Neuron (in vitro differentiated cells): ENCODE data around the gene EIF1AD.
"Not testable (repeated sequence)": the region's sequence is repeated elsewhere in the genome, so short reads cannot be mapped to it uniquely, and the experiment has no call there.

Experiments used
- H2AFZ ChIP-seq: one replicate; pipeline ENCODE4 v1.6.1; 2013; ENCODE audit warnings: low read depth, mild to moderate bottlenecking, inconsistent platforms, low read length, moderate library complexity
- H3K27me3 ChIP-seq: one replicate; pipeline ENCODE4 v1.6.1; 2013; ENCODE audit warnings: low read length; ENCODE audit not compliant: insufficient read depth
- H3K36me3 ChIP-seq: one replicate; pipeline ENCODE4 v1.6.1; 2013; ENCODE audit warnings: low read length; ENCODE audit not compliant: insufficient read depth
- H3K4me1 ChIP-seq: one replicate; pipeline ENCODE4 v1.6.1; 2013; ENCODE audit warnings: low read length; ENCODE audit not compliant: insufficient read depth
- H3K4me3 ChIP-seq: 2 replicates; pipeline ENCODE4 v1.5.1; 2013; ENCODE audit warnings: mild to moderate bottlenecking, low read length, moderate library complexity
- H3K9me3 ChIP-seq: one replicate; pipeline ENCODE4 v1.6.1; 2013; ENCODE audit warnings: low read length

EIF1AD gene

DNA sequence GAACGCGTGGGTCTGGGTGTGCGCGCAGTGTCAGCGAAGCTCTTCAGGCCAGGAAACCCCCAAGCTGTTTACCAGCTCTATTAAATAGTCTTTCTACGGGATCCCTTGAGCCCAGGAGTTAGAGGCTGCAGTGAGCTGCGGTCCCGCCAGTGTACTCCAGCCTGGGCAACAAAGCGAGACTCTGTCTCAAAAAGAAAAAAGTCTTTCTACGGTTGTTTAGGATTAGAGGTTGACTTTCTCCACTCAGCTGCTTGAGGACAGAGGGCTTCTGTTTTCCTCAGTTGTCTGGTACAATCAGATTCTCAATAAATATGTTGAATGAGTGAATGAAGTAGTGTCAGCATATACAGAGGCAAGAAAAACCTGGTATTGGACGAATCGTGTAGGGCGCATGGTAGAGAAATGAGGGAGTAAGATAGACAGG, 39.8 kb downstream of the EIF1AD start:
- Histone ChIP-seq H3K4me3 (peak overlapping the region; percentile 62), H3K36me3 (peaks cover 36% of the 10 kb centered on the region), H2AFZ (no peak overlapping the region), H3K9me3 (no peaks in the 10 kb centered on the region), H3K27me3 (no peaks in the 10 kb centered on the region), H3K4me1 (peaks cover 13% of the 10 kb centered on the region)

DNA sequence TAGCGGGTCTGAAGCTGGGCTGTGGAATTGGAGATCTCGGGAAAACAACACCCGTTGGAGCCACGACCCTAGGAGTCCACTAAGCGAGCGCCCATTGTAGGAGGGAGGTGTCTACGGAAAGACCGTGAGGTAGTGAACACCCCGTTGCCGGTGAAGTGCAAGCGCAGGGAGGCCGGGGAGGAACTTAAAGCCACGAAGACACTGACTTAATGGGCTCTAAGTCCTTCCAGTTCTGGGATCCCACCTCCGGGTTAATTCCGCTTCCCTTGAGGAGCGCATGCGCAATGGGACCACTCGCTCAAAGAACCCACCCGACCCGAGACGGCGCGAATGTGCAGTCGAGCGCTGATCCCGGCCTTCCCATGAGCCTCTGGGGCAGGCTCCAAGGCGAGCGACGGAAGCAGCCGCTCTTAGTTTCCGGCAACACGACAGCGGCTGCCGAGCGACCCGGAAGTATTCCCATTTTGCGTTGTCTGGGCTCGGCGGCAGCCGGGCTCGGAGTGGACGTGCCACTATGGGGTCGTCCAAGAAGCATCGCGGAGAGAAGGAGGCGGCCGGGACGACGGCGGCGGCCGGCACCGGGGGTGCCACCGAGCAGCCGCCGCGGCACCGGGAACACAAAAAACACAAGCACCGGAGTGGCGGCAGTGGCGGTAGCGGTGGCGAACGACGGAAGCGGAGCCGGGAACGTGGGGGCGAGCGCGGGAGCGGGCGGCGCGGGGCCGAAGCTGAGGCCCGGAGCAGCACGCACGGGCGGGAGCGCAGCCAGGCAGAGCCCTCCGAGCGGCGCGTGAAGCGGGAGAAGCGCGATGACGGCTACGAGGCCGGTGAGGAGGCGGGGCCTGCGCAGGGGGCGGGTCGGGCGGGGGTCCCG, 40.5 kb downstream of the EIF1AD start, which contains the start of gene SART1:
Gene SART1, plus strand, starts transcription at position 468 of the 874 bp plus-strand sequence. Its CDS starts 47 bp downstream, at position 515.
- Histone ChIP-seq H3K4me1 (peaks cover 13% of the 10 kb centered on the region), H3K9me3 (no peaks in the 10 kb centered on the region), H3K27me3 (no peaks in the 10 kb centered on the region), H3K36me3 (peaks cover 29% of the 10 kb centered on the region), H2AFZ (peak within 1 kb of the TSS; percentile 6), H3K4me3 (peak within 1 kb of the TSS; percentile 62)

DNA sequence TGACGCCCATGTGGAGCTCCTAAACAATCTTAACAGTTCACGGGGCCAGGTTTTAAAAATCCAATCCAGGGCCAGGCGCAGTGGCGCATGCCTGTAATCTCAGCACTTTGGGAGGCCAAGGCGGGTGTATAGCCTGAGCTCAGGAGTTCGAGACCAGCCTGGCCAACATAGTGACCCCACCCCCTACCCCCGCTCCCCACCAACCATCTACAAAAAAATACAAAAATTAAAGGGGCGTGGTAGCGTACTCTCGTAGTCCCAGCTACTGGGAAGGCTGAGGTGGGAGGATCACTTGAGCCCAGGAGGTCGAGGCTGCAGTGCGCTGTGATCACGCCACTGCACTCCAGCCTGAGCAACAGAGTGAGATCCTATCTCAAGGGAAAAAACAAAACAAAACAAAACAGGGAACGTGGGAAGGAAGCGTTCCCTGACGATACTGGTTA, 41.1 kb downstream of the EIF1AD start:
- peak overlapping the region; percentile 6 for H2AFZ ChIP-seq
- H3K4me1 ChIP-seq: peaks cover 13% of the 10 kb centered on the region
- H3K27me3 ChIP-seq: no peaks in the 10 kb centered on the region
- H3K4me3 ChIP-seq: peak overlapping the region; percentile 62
- no peaks in the 10 kb centered on the region for H3K9me3 ChIP-seq
- H3K36me3 ChIP-seq: peaks cover 23% of the 10 kb centered on the region

DNA sequence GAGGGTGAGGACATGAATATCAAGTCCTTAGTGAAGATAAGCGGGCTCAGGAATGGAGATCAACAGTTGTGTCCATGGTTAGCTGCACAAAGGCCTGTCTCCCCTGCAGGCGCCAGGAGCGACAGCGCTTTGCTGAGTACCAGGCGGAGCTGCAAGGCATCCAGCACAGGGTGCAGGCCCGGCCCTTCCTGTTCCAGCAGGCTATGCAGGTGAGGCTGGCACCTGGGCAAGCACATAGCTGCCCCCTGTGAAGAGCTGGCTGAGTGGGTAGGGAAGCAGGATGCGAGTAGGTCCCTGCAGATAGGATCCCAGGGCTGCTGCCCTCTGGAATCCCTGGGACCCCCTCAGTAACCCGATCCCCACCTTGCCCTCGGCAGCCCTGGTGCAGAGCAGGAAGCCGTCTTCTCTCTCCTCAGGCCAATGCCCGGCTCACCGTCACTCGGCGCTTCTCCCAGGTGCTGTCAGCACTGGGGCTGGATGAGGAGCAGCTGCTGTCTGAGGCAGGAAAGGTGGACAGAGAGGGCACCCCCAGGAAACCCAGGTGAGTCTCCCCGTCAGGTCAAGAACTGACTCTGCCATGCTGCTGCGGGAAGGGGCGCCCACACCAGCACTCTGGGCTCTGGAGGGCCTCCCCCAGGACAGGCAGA, 43.1 kb downstream of the EIF1AD start:
- no peak overlapping the region for H2AFZ ChIP-seq
- H3K4me3 ChIP-seq: no peak overlapping the region
- no peaks in the 10 kb centered on the region for H3K9me3 ChIP-seq
- peaks cover 13% of the 10 kb centered on the region for H3K4me1 ChIP-seq
- no peaks in the 10 kb centered on the region for H3K27me3 ChIP-seq
- peaks cover 3% of the 10 kb centered on the region for H3K36me3 ChIP-seq

DNA sequence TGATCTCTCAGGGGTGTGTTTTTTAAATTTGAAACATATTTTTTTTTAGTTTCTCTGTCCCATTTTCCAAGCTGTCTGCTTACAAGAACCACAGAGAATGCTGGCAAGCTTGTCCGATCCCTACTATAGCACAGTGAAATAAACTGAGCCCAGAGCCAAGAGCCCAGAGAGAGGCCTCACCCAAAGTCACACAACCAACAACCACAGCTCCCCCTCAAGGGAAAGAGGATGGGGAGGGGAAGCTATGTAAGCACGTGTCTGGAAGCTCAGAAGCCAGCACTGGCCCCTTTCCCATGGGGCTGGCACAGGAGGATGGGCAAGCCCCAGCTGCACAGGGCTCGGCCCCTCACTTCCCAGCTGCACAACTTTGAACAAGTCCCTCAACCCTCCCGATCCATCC, 43.7 kb downstream of the EIF1AD start:
- H3K36me3 ChIP-seq: no peaks in the 10 kb centered on the region
- no peaks in the 10 kb centered on the region for H3K27me3 ChIP-seq
- H3K4me3 ChIP-seq: no peak overlapping the region
- H3K9me3 ChIP-seq: no peaks in the 10 kb centered on the region
- no peak overlapping the region for H2AFZ ChIP-seq
- H3K4me1 ChIP-seq: peaks cover 13% of the 10 kb centered on the region

DNA sequence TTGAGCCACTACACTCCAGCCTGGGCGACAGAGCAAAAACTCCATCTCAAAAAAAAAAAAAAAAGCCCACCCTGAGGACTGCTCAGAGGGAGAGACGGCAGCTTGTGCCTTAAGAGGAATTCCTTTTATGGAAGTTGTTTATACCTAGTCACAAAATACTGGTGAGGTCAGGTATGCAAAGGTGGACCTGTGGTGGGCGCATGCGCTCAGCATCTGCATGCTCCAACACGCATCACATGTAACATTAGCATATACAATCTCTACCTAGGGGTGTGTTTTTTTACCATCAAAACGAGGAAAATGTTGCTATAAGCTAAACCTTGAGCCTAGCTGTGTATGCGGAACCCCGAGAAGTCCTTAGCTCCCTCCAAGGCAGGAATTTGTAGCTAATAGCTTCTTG, 47.2 kb downstream of the EIF1AD start:
- no peaks in the 10 kb centered on the region for H3K4me1 ChIP-seq
- H3K36me3 ChIP-seq: no peaks in the 10 kb centered on the region
- no peaks in the 10 kb centered on the region for H3K9me3 ChIP-seq
- no peak overlapping the region for H3K4me3 ChIP-seq
- no peaks in the 10 kb centered on the region for H3K27me3 ChIP-seq
- H2AFZ ChIP-seq: no peak overlapping the region

DNA sequence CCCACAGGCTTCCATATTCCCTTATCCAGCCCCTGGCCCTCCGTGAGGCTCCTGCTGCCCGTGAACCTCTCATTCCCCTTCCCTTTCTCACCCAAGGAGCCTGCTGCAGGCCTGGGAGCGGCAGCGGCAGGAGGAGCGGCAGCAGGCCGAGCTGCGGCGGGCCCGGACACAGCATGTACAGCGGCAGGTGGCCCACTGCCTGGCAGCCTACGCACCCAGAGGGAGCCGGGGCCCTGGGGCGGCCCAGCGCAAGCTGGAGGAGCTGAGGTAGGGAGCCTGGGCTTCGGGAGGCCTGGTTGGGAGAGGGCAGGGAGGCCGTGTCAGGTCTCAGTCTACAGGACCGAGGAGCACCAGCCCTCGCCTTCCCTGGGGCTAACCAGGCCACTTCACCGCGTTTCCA, 48.5 kb downstream of the EIF1AD start:
- Histone ChIP-seq H2AFZ (no peak overlapping the region), H3K4me3 (no peak overlapping the region), H3K27me3 (no peaks in the 10 kb centered on the region), H3K36me3 (no peaks in the 10 kb centered on the region), H3K9me3 (no peaks in the 10 kb centered on the region), H3K4me1 (no peaks in the 10 kb centered on the region)

DNA sequence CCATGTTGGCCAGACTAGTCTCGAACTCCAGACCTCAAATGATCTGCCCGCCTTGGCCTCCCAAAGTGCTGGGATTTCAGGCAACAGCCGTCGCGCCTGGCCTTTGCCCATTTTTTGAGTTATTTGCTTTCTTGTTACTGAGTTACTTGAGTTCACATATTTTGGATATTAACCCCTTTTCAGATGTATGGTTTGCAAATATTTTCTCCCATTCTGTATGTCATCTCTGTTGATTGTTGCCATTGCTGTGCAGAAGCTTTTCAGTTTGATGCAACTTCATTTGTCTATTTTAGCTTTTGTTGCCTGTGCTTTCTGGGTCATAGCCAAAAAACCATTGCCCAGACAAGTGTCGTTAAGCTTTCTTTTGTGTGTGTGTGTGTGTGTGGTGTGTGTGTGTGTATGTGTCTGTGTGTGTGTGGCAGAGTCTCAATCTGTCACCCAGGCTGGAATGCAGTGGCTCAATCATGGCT, 49.9 kb downstream of the EIF1AD start:
- H3K9me3 ChIP-seq: no peaks in the 10 kb centered on the region
- H3K4me1 ChIP-seq: no peaks in the 10 kb centered on the region
- H2AFZ ChIP-seq: no peak overlapping the region
- no peaks in the 10 kb centered on the region for H3K36me3 ChIP-seq
- no peaks in the 10 kb centered on the region for H3K27me3 ChIP-seq
- H3K4me3 ChIP-seq: no peak overlapping the region

DNA sequence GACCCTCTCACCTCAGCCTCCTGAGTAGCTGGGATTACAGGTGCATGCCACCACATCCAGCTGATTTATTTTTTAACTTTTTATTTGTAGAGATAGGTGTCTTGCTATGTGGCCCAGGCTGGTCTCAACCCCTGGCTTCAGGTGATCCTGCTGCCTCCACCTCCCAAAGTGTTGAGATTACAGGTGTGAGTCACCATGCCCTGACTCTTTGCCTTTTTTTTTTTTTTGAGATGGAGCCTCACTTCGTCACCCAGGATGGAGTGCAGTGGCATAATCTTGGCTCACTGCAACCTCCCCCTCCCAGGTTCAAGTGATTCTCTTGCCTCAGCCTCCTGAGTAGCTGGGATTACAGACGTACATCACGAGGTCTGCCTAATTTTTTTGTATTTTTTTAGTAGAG, 50.3 kb downstream of the EIF1AD start:
- H2AFZ ChIP-seq, H3K27me3 ChIP-seq, H3K4me1 ChIP-seq, H3K36me3 ChIP-seq, H3K4me3 ChIP-seq, H3K9me3 ChIP-seq: not testable (repeated sequence)

DNA sequence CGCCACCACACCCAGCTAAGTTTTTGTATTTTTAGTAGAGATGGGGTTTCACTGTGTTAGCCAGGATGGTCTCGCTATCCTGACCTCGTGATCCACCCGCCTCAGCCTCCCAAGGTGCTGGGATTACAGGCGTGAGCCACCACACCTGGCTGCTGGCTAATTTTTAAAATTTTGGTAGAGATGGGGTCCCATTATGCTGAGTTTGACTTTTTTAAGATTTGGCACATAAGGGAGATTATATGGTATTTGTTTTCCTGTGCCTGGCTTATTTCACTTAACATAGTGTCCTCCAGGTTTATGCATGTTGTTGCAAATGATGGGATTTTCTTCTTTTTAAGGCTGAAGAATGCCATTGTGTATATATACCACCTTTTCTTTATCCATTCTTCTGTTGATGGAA, 51.2 kb downstream of the EIF1AD start:
- H3K4me3 ChIP-seq, H3K9me3 ChIP-seq, H3K27me3 ChIP-seq, H3K4me1 ChIP-seq, H3K36me3 ChIP-seq, H2AFZ ChIP-seq: not testable (repeated sequence)

DNA sequence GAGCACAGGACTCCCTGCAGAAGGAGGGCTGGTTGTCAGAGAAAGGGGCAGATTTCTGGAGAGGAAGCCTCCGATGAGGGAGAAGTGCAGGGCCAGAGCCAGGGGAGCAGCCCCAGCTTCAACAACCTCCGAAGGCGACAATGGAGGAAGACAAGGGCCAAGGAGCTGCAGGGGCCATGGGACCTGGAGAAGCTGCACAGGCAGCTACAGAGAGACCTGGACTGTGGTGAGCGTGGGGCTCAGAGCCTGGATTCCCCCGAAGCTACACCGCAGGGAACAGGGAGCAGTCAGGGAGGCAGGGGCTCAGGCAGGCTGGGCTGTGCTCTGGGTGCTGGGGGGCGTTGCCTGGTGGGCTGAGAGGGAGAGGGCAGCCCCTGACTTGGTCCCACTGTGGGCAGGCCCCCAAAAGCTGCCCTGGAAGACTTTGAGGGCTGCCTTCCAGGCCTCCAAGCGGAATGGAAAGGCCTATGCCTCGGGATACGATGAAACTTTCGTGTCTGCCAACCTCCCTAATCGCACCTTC, 54.3 kb downstream of the EIF1AD start:
- H3K4me1 ChIP-seq: peaks cover 17% of the 10 kb centered on the region
- no peaks in the 10 kb centered on the region for H3K9me3 ChIP-seq
- no peaks in the 10 kb centered on the region for H3K27me3 ChIP-seq
- H2AFZ ChIP-seq: no peak overlapping the region
- no peak overlapping the region for H3K4me3 ChIP-seq
- no peaks in the 10 kb centered on the region for H3K36me3 ChIP-seq

DNA sequence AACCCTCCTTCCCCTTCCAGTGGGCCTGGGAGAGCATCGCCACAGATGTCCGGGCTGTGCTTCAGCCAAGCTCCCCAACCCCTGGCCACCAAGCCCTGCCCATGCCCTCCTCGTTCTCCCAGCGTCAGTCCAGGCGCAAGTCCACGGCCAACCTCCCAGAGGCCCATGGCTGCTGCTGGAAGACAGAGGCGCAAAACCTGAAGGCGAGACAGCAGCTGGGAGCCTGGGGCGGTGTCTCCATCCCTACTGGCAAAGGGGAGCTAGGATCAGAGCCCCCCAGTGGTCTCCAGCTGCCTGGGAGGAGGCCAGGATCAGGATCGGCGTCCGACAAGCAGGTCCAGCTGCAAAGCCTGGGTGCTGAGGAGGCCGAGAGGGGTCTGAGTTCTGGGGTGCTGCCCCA, 54.8 kb downstream of the EIF1AD start:
- Histone ChIP-seq H3K4me1 (peaks cover 17% of the 10 kb centered on the region), H2AFZ (no peak overlapping the region), H3K4me3 (no peak overlapping the region), H3K9me3 (no peaks in the 10 kb centered on the region), H3K27me3 (no peaks in the 10 kb centered on the region), H3K36me3 (no peaks in the 10 kb centered on the region)

DNA sequence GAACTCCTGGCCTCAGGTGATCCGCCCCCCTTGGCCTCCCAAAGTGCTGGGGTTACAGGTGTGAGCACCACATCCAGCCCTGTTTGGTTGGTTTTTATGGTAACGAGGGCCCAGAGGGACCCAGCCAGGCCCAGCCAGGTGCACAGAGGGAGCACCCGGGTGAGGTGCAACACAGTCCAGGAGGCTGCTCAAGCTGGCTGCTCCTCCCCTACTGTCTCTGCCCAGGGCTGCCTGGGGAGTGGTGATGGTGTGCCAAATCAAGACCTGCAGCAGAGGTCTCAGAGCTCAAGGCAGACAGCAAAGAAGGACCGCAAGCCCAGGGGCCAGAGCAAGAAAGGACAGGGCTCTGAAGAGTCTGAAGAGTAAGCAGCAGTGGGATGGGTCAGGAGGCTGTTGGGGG, 55.3 kb downstream of the EIF1AD start:
- Histone ChIP-seq H3K4me1 (peaks cover 17% of the 10 kb centered on the region), H3K27me3 (no peaks in the 10 kb centered on the region), H2AFZ (no peak overlapping the region), H3K36me3 (no peaks in the 10 kb centered on the region), H3K4me3 (no peak overlapping the region), H3K9me3 (no peaks in the 10 kb centered on the region)
